Keratinocyte (primary cell): Measurements from ENCODE around the gene TSPAN17. TPM values are rescaled to one million over a fixed set of nuclear protein-coding genes. Genes with fewer than 3 reads are reported as not detected.

Experiments used
- DNase-seq: peaks from one replicate; pipeline ENCODE4 v3.0.0-alpha.2; 2011; ENCODE audit warnings: low read depth, missing footprints, low spot score
- FAIRE-seq: peaks from 2 replicates; lab custom pipeline; 2011; peaks lifted over from hg19 to GRCh38; lab: Jason Lieb, UNC
- H2AFZ ChIP-seq: 2 replicates; pipeline ENCODE4 v1.6.0; 2012; ENCODE audit warnings: low read length, control low read depth, inconsistent platforms; ENCODE audit not compliant: control insufficient read depth
- H3K27ac ChIP-seq: 2 replicates; pipeline ENCODE4 v1.5.1; 2011; ENCODE audit warnings: low read length; ENCODE audit not compliant: control insufficient read depth, insufficient read depth
- H3K27me3 ChIP-seq: 3 replicates; pipeline ENCODE4 v1.6.0; 2011; ENCODE audit warnings: low read length; ENCODE audit not compliant: control insufficient read depth, insufficient read depth; ENCODE audit errors: extremely low read depth
- H3K36me3 ChIP-seq, 2 experiments: 2 replicates in 1 of 2; 3 replicates in 1 of 2; pipeline ENCODE4 v1.5.1; 2011; ENCODE audit warnings: low read length in 2 of 2, mild to moderate bottlenecking in 1 of 2; ENCODE audit not compliant: control insufficient read depth in 2 of 2, insufficient read depth in 2 of 2; ENCODE audit errors: extremely low read depth in 1 of 2
- H3K4me1 ChIP-seq: 3 replicates; pipeline ENCODE4 v1.5.1; 2011; ENCODE audit warnings: low read length; ENCODE audit not compliant: control insufficient read depth, insufficient read depth; ENCODE audit errors: extremely low read depth
- H3K4me2 ChIP-seq: 3 replicates; pipeline ENCODE4 v1.6.0; 2011; ENCODE audit warnings: low read depth, low read length; ENCODE audit not compliant: control insufficient read depth, insufficient read depth; ENCODE audit errors: extremely low read depth
- H3K4me3 ChIP-seq, 3 experiments: fragments of 200-600 bp in 1 of 3; sonication (generic) in 1 of 3; 2 replicates in 2 of 3; 3 replicates in 1 of 3; pipeline ENCODE4 v1.5.1; 2011 to 2016; ENCODE audit warnings: low read length in 3 of 3, mild to moderate bottlenecking in 3 of 3, control low read depth in 2 of 3, inconsistent platforms in 1 of 3, low read depth in 1 of 3, mixed read lengths in 1 of 3, mixed run types in 1 of 3, moderate library complexity in 1 of 3; ENCODE audit not compliant: control insufficient read depth in 2 of 3, insufficient read depth in 2 of 3; ENCODE audit errors: extremely low read depth in 1 of 3
- H3K79me2 ChIP-seq: 2 replicates; pipeline ENCODE4 v1.6.0; 2012; ENCODE audit warnings: low read length; ENCODE audit not compliant: control insufficient read depth, insufficient read depth
- H3K9ac ChIP-seq: 3 replicates; pipeline ENCODE4 v1.6.0; 2011; ENCODE audit warnings: low read length; ENCODE audit not compliant: control insufficient read depth, insufficient read depth; ENCODE audit errors: extremely low read depth
- H3K9me1 ChIP-seq: 3 replicates; pipeline ENCODE4 v1.6.0; 2011; ENCODE audit warnings: low read length; ENCODE audit not compliant: control insufficient read depth, insufficient read depth; ENCODE audit errors: extremely low read depth
- H3K9me3 ChIP-seq: 2 replicates; pipeline ENCODE4 v1.5.1; 2012; ENCODE audit warnings: low read depth, low read length; ENCODE audit not compliant: control insufficient read depth
- H4K20me1 ChIP-seq: 3 replicates; pipeline ENCODE4 v1.6.0; 2011; ENCODE audit warnings: low read length; ENCODE audit not compliant: control insufficient read depth, insufficient read depth; ENCODE audit errors: extremely low read depth
- CTCF ChIP-seq, 3 experiments: IDR thresholded peaks in 1 of 3; conservative IDR thresholded peaks in 1 of 3; optimal IDR thresholded peaks in 1 of 3; 2 replicates in 2 of 3; 3 replicates in 1 of 3; pipeline versions ENCODE3 to v1.5.1; 2011; ENCODE audit warnings: low read length in 3 of 3, mild to moderate bottlenecking in 3 of 3, moderate library complexity in 2 of 3, control low read depth in 1 of 3, inconsistent platforms in 1 of 3; ENCODE audit not compliant: insufficient read depth in 2 of 3; ENCODE audit errors: extremely low read depth in 1 of 3
- EZH2 ChIP-seq: IDR thresholded peaks from one replicate; pipeline ENCODE4 v1.6.1; 2012; ENCODE audit warnings: inconsistent platforms, mild to moderate bottlenecking, low read length, moderate library complexity
- dilution Hi-C: fragments of 300-500 bp; cut with MboI; formaldehyde crosslinking; loops from one replicate; pipeline ENCODE4 v1.7.0; 2020; ENCODE audit warnings: low sequenced_read_pairs; ENCODE audit not compliant: extremely low pct_ligation_motif_present
- polyA plus RNA-seq, 5 experiments: library from polyadenylated mRNA; depleted of rRNA in 3 of 5; stranded (reverse) in 3 of 5; stranded (forward) in 1 of 5; unstranded in 1 of 5; fragments of >200 nt; gene quantifications; 1 replicate in 1 of 5; 2 replicates in 3 of 5; 3 replicates in 1 of 5; pipeline versions ENCODE4 v1.2.1 to v1.2.3, GENCODE V29; 2011 to 2012; ENCODE audit warnings: missing spikeins in 2 of 5, low read depth in 1 of 5, low replicate concordance in 1 of 5

The TSPAN17 gene
- polyA plus RNA-seq, 1 donor (not counting 4 experiments of a cell fraction or from before 2014, with no cell fraction given): 53.1 TPM

- no peaks in the 10 kb centered on the region for H3K27me3 ChIP-seq
- H3K79me2 ChIP-seq: no peaks in the 10 kb centered on the region
- DNase-seq (no peak), FAIRE-seq (no peak)
- H3K9ac ChIP-seq: no peak overlapping the region
- peaks cover 2% of the 10 kb centered on the region for H3K9me1 ChIP-seq
- no peak overlapping the region for H3K4me2 ChIP-seq
- no peak overlapping the region for H2AFZ ChIP-seq
- no peak overlapping the region for H3K27ac ChIP-seq
- dilution Hi-C loops: no loop called here
- TF ChIP-seq CTCF (optimal IDR thresholded peaks at IDR 0.05 in 1 of 3, IDR thresholded peaks at IDR 0.05 in 1 of 3, conservative IDR thresholded peaks at IDR 0.05 in 1 of 3; ENCODE audit: extremely low read depth in 1 of 3, insufficient read depth in 2 of 3, low read length in 3 of 3) (no peak), EZH2 (no peak)
- no peaks in the 10 kb centered on the region for H4K20me1 ChIP-seq
- H3K36me3 ChIP-seq: no peaks in the 10 kb centered on the region
- peaks cover 18% of the 10 kb centered on the region for H3K4me1 ChIP-seq
- no peaks in the 10 kb centered on the region for H3K9me3 ChIP-seq
- H3K4me3 ChIP-seq: no peak overlapping the region
These were observed 41.3 kb upstream of the TSPAN17 start for GRCh38 chr5:176606032-176606431.

GRCh38 chr5:176606875-176607274, 40.4 kb upstream of the TSPAN17 start:
- Histone ChIP-seq H3K9me1 (peaks cover 2% of the 10 kb centered on the region), H3K4me2 (no peak overlapping the region), H4K20me1 (no peaks in the 10 kb centered on the region), H3K79me2 (no peaks in the 10 kb centered on the region), H3K36me3 (no peaks in the 10 kb centered on the region), H3K4me3 (no peak overlapping the region), H3K4me1 (peaks cover 21% of the 10 kb centered on the region), H2AFZ (no peak overlapping the region), H3K27ac (no peak overlapping the region), H3K9ac (no peak overlapping the region), H3K27me3 (no peaks in the 10 kb centered on the region), H3K9me3 (no peaks in the 10 kb centered on the region)
- dilution Hi-C loops: no loop called here
- no peak for FAIRE-seq
- TF ChIP-seq EZH2: no peak
- TF ChIP-seq CTCF (optimal IDR thresholded peaks at IDR 0.05 in 1 of 3, IDR thresholded peaks at IDR 0.05 in 1 of 3, conservative IDR thresholded peaks at IDR 0.05 in 1 of 3; ENCODE audit: extremely low read depth in 1 of 3, insufficient read depth in 2 of 3, low read length in 3 of 3): no peak
- DNase-seq: no peak
